GM12878 (cell line): ENCODE data around the gene DLG1.

ENCODE experiments used
- CTCF ChIP-seq, 3 experiments: IDR thresholded peaks in 2 of 3; conservative IDR thresholded peaks in 1 of 3; 2 replicates each; pipeline ENCODE4 v1.5.1; 2011; ENCODE audit warnings: low read depth in 3 of 3, low read length in 3 of 3, mild to moderate bottlenecking in 3 of 3, control low read depth in 2 of 3, moderate library complexity in 2 of 3, inconsistent platforms in 1 of 3, mixed read lengths in 1 of 3; ENCODE audit not compliant: control insufficient read depth in 2 of 3, insufficient read depth in 1 of 3; ENCODE audit errors: extremely low read depth in 1 of 3
- ETV6 ChIP-seq, 2 experiments: fragments of 450-650 bp in 1 of 2; IDR thresholded peaks in 1 of 2; conservative IDR thresholded peaks in 1 of 2; 2 replicates each; pipeline ENCODE4 v1.6.1; 2014; ENCODE audit warnings: antibody characterized with exemption in 1 of 2, borderline replicate concordance in 1 of 2, low read depth in 1 of 2, mild to moderate bottlenecking in 1 of 2, moderate library complexity in 1 of 2

GRCh38 chr3:197050511-197050910 lies 247.9 kb downstream of the DLG1 start:
- TF ChIP-seq ETV6 (conservative IDR thresholded peaks at IDR 0.05 in 1 of 2, IDR thresholded peaks at IDR 0.05 in 1 of 2; ENCODE audit: borderline replicate concordance in 1 of 2, low read depth in 1 of 2), result no peak; a peak in 1 of 4 replicates
- TF ChIP-seq CTCF (IDR thresholded peaks at IDR 0.05 in 2 of 3, conservative IDR thresholded peaks at IDR 0.05 in 1 of 3; ENCODE audit: control insufficient read depth in 2 of 3, extremely low read depth in 1 of 3, insufficient read depth in 1 of 3, low read depth in 3 of 3, low read length in 3 of 3), result no peak
